Measurements from ENCODE around the gene AURKAIP1. TPM values are rescaled to one million over a fixed set of nuclear protein-coding genes. Genes with fewer than 3 reads are reported as not detected.
"Not testable (repeated sequence)": the region's sequence is repeated elsewhere in the genome, so short reads cannot be mapped to it uniquely, and the experiment has no call there.

Gene AURKAIP1
- polyA plus RNA-seq, 1 of the 3 experiments (the other 2 are of a cell fraction): 214 TPM

DNA sequence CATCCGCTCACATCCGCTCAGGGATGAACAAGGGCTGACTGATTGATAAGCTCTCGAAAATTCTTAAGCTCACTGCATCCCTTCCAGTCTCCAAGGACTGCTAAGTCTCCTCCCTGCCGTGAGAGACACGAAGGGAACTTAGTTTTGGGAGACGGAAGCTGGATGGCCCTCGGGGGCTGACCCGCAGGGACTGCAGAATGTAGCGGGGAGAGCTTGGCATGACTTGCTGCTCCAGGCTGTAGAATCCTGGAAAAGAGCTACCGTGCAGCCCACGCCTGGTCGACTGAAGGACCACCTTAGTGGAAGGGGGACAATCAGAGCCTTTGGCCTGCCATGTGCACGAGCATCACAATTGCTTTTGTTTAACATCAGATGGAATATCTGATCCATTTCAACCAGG is 40.7 kb upstream of the AURKAIP1 start:
- Histone ChIP-seq H3K79me2 (ENCODE audit: insufficient read depth) (no peaks in the 10 kb centered on the region), H3K9me2 (no peaks in the 10 kb centered on the region), H3K36me3 (replicated peaks in 1 of 2; ENCODE audit: control insufficient read depth in 1 of 2, insufficient read depth in 2 of 2, low read length in 1 of 2) (no peaks in the 10 kb centered on the region), H3K9ac (no peak overlapping the region), H4K20me1 (ENCODE audit: insufficient read depth) (no peaks in the 10 kb centered on the region), H3K4me2 (no peak overlapping the region), H3K9me3 (no peaks in the 10 kb centered on the region), H3K27ac (ENCODE audit: low read depth in 2 of 2, low read length in 1 of 2) (no peak overlapping the region), H2AFZ (ENCODE audit: low read depth) (no peak overlapping the region), H3K4me1 (ENCODE audit: control insufficient read depth in 1 of 2, insufficient read depth in 2 of 2, low read depth in 1 of 2, low read length in 1 of 2) (no peaks in the 10 kb centered on the region; a peak in 1 of 4 replicates), H3K4me3 (ENCODE audit: low read depth in 2 of 2, low read length in 1 of 2) (no peak overlapping the region), H3K27me3 (ENCODE audit: insufficient read depth) (no peaks in the 10 kb centered on the region), H3F3A (replicated peaks; ENCODE audit: insufficient read depth) (no peaks in the 10 kb centered on the region)
- ChIA-PET POLR2A (interaction anchor here (1.0 kb wide), 1 partner anchor 8 kb away, joined by 3 read pairs; no protein-coding TSS in a partner anchor), CTCF (interaction anchor here (0.9 to 1.3 kb wide), 3 partner anchors 13 to 26 kb away, joined by 3 to 4 read pairs (median 3); partner anchors contain the start of gene CCNL2)
- no peak for TF ChIP-seq GATA2 (CRISPR knock-in tag; IDR thresholded peaks at IDR 0.05)
- TF ChIP-seq, protein P1, sequence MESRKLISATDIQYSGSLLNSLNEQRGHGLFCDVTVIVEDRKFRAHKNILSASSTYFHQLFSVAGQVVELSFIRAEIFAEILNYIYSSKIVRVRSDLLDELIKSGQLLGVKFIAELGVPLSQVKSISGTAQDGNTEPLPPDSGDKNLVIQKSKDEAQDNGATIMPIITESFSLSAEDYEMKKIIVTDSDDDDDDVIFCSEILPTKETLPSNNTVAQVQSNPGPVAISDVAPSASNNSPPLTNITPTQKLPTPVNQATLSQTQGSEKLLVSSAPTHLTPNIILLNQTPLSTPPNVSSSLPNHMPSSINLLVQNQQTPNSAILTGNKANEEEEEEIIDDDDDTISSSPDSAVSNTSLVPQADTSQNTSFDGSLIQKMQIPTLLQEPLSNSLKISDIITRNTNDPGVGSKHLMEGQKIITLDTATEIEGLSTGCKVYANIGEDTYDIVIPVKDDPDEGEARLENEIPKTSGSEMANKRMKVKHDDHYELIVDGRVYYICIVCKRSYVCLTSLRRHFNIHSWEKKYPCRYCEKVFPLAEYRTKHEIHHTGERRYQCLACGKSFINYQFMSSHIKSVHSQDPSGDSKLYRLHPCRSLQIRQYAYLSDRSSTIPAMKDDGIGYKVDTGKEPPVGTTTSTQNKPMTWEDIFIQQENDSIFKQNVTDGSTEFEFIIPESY (IDR thresholded peaks at IDR 0.05; ENCODE audit: borderline replicate concordance, low read depth): no peak
- no peak for TF ChIP-seq SMC3 (IDR thresholded peaks at IDR 0.05; ENCODE audit: low read depth, low read length)
- no peak for TF ChIP-seq FOXM1 (IDR thresholded peaks at IDR 0.05; ENCODE audit: low read depth)
- TF ChIP-seq, protein P2, sequence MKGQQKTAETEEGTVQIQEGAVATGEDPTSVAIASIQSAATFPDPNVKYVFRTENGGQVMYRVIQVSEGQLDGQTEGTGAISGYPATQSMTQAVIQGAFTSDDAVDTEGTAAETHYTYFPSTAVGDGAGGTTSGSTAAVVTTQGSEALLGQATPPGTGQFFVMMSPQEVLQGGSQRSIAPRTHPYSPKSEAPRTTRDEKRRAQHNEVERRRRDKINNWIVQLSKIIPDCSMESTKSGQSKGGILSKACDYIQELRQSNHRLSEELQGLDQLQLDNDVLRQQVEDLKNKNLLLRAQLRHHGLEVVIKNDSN (IDR thresholded peaks at IDR 0.05; ENCODE audit: borderline replicate concordance, low read depth): no peak
- no peak for TF ChIP-seq NRF1 (IDR thresholded peaks at IDR 0.05; ENCODE audit: low read depth, low read length)
- TF ChIP-seq, protein P3, sequence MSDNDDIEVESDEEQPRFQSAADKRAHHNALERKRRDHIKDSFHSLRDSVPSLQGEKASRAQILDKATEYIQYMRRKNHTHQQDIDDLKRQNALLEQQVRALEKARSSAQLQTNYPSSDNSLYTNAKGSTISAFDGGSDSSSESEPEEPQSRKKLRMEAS (IDR thresholded peaks at IDR 0.05; ENCODE audit: low read depth): no peak
- TF ChIP-seq SIN3A (IDR thresholded peaks at IDR 0.05; ENCODE audit: borderline replicate concordance, low read depth, low read length): no peak
- TF ChIP-seq FOXJ3 (CRISPR knock-in tag; IDR thresholded peaks at IDR 0.05): no peak
- TF ChIP-seq, protein P4, sequence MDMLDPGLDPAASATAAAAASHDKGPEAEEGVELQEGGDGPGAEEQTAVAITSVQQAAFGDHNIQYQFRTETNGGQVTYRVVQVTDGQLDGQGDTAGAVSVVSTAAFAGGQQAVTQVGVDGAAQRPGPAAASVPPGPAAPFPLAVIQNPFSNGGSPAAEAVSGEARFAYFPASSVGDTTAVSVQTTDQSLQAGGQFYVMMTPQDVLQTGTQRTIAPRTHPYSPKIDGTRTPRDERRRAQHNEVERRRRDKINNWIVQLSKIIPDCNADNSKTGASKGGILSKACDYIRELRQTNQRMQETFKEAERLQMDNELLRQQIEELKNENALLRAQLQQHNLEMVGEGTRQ (IDR thresholded peaks at IDR 0.05; ENCODE audit: borderline replicate concordance, low read depth, low read length): no peak
- WGBS (ENCODE audit: low lambda C conversion rate): 75% methylated on average over 13 of the region's 13 CpGs
- no peak for DNase-seq

DNA sequence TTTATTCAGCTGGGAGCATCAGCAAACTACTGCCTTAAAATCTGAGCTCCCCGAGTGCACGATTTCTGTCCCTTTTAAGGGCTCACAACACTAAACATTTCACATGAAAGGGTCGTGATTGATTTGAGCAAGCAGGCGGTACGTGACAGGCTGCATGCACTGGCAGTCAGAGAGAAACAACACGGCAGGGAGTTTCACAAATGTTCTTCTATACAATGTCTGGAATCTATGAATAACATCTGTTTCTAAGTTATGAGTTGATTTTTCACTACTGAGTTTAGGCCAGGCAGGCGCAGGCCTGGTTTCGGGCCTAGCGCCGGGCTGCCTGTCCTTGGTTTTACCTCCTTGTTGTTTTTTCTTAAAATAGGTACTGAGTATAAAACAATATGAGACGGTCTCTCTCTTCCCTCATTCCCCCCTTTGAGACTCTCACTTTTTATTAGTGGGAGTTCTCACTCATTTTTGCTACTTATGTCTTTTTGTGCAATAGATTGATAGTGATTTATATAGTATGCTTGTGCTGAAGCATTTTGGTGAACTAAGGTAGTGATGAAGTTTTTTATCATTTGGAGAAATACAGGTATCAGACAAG is 37.4 kb upstream of the AURKAIP1 start:
- H3K27me3 ChIP-seq (ENCODE audit: insufficient read depth); POLR2A ChIA-PET; H3K9me3 ChIP-seq; H4K20me1 ChIP-seq (ENCODE audit: insufficient read depth); H3K9me2 ChIP-seq; H3K4me1 ChIP-seq (ENCODE audit: control insufficient read depth in 1 of 2, insufficient read depth in 2 of 2, low read depth in 1 of 2, low read length in 1 of 2); H3K4me3 ChIP-seq (ENCODE audit: low read depth in 2 of 2, low read length in 1 of 2); H3K27ac ChIP-seq (ENCODE audit: low read depth in 2 of 2, low read length in 1 of 2); H3K4me2 ChIP-seq; H3K36me3 ChIP-seq (replicated peaks in 1 of 2; ENCODE audit: control insufficient read depth in 1 of 2, insufficient read depth in 2 of 2, low read length in 1 of 2); H3F3A ChIP-seq (replicated peaks; ENCODE audit: insufficient read depth); DNase-seq; H2AFZ ChIP-seq (ENCODE audit: low read depth); H3K9ac ChIP-seq: not testable (repeated sequence)
- peaks cover 26% of the 10 kb centered on the region for H3K79me2 ChIP-seq (ENCODE audit: insufficient read depth)
- WGBS (ENCODE audit: low lambda C conversion rate): 89% methylated on average over 11 of the region's 11 CpGs
- CTCF ChIA-PET: interaction anchor here (0.9 to 1.6 kb wide), 2 partner anchors 40 to 93 kb away, joined by 4 read pairs; no protein-coding TSS in a partner anchor
